Fibroblast of mammary gland (primary cell): ENCODE data around the gene MBP.
A peak's percentile ranks its signal among the peaks of the same experiment; 100 is the strongest.

Source experiments
- DNase-seq: peaks from one replicate; pipeline ENCODE4 v3.0.0-alpha.2; 2010; ENCODE audit warnings: low read depth
- H3K4me3 ChIP-seq: 2 replicates; pipeline ENCODE4 v1.5.1; 2011; ENCODE audit warnings: low read depth, mild to moderate bottlenecking, low read length, moderate library complexity; ENCODE audit not compliant: control insufficient read depth
- CTCF ChIP-seq: conservative IDR thresholded peaks from 2 replicates; pipeline ENCODE4 v1.5.1; 2011; ENCODE audit warnings: low read depth, low read length, inconsistent platforms; ENCODE audit not compliant: control insufficient read depth, insufficient read depth

The MBP gene

GRCh38 chr18:77071711-77072292, 60.8 kb downstream of the MBP start:
- no peak for TF ChIP-seq CTCF
- H3K4me3 ChIP-seq, result no peak overlapping the region
- peak; percentile 97 for DNase-seq

GRCh38 chr18:77071061-77071460, 61.5 kb downstream of the MBP start:
- DNase-seq, result no peak
- H3K4me3 ChIP-seq, result no peak overlapping the region
- no peak for TF ChIP-seq CTCF

- no peak overlapping the region for H3K4me3 ChIP-seq
- TF ChIP-seq CTCF, result no peak
- no peak for DNase-seq
Observed at GRCh38 chr18:77070627-77071026, 62.0 kb downstream of the MBP start.

- H3K4me3 ChIP-seq, result no peak overlapping the region
- no peak for DNase-seq
- no peak for TF ChIP-seq CTCF
Observed at GRCh38 chr18:77069931-77070330, 62.7 kb downstream of the MBP start.

- H3K4me3 ChIP-seq, result no peak overlapping the region
- no peak for DNase-seq
- TF ChIP-seq CTCF, result no peak
Observed at GRCh38 chr18:77069482-77069881, 63.1 kb downstream of the MBP start.

- peak; percentile 63 for DNase-seq
- peak; percentile 19 for TF ChIP-seq CTCF
- H3K4me3 ChIP-seq, result no peak overlapping the region
Observed at GRCh38 chr18:77068321-77069312, 64.0 kb downstream of the MBP start.
